DOHH2 (cell line): Measurements from ENCODE around the gene APOL5.

Experiments
- CTCF ChIP-seq: fragments of 200-600 bp; sonication (generic); IDR thresholded peaks from one replicate; pipeline ENCODE4 v1.5.1; 2014; ENCODE audit warnings: antibody characterized with exemption, mild to moderate bottlenecking, low read depth, low read length; ENCODE audit not compliant: poor library complexity, severe bottlenecking
- EZH2phosphoT487 ChIP-seq: fragments of 200-600 bp; sonication (generic); IDR thresholded peaks from 2 replicates; pipeline ENCODE4 v1.6.1; 2017; ENCODE audit warnings: borderline replicate concordance, mild to moderate bottlenecking, antibody characterized with exemption, low read length, moderate library complexity, mixed read lengths

- TF ChIP-seq CTCF (no peak), EZH2phosphoT487 (no peak)
Observed at GRCh38 chr22:35732116-35732515, 14.4 kb downstream of the APOL5 start.
